Activated gamma-delta T cell treated with Interleukin-2 at 50 U/mL for 16 hours (primary cell): ENCODE results near the gene GSS.

Experiments used
- DNase-seq: peaks from one replicate; pipeline ENCODE4 v3.0.0-alpha.2; 2020

GSS gene

GRCh38 chr20:34955231-34956040, at the start of gene GSS, which contains the start of gene MYH7B:
Gene GSS (minus strand): TSS chr20:34955806. CDS start chr20:34951852, 3,954 bp downstream.
Gene MYH7B (plus strand): TSS chr20:34955868. CDS start chr20:34978006, 22,138 bp downstream.
- peak; percentile 97 for DNase-seq

- no peak for DNase-seq
These were observed 49.3 kb upstream of the GSS start for GRCh38 chr20:35004749-35005462.

GRCh38 chr20:35004051-35004725, 48.6 kb upstream of the GSS start:
- no peak for DNase-seq

GRCh38 chr20:35003211-35004031, 47.8 kb upstream of the GSS start:
- DNase-seq: no peak

- no peak for DNase-seq
These were observed 47.0 kb upstream of the GSS start for GRCh38 chr20:35002426-35003210.

GRCh38 chr20:35001596-35002362, 46.2 kb upstream of the GSS start:
- DNase-seq: no peak

- DNase-seq: no peak
These were observed 45.5 kb upstream of the GSS start for GRCh38 chr20:35000922-35001595.

- DNase-seq: no peak
These were observed 44.8 kb upstream of the GSS start for GRCh38 chr20:35000311-35000921.

GRCh38 chr20:34999782-35000181, 44.2 kb upstream of the GSS start:
- DNase-seq: no peak

- DNase-seq: no peak
These were observed 43.4 kb upstream of the GSS start for GRCh38 chr20:34999021-34999451.

GRCh38 chr20:34998331-34998950, 42.8 kb upstream of the GSS start:
- DNase-seq: no peak

- DNase-seq: no peak
These were observed 42.2 kb upstream of the GSS start for GRCh38 chr20:34997774-34998173.

- DNase-seq: no peak
These were observed 41.5 kb upstream of the GSS start for GRCh38 chr20:34997131-34997561.

- DNase-seq: no peak
These were observed 40.8 kb upstream of the GSS start for GRCh38 chr20:34996243-34997028.

GRCh38 chr20:34995696-34996095, 40.1 kb upstream of the GSS start:
- DNase-seq: no peak

- DNase-seq: no peak
These were observed 39.6 kb upstream of the GSS start for GRCh38 chr20:34995192-34995591.

GRCh38 chr20:34994509-34995131, 39.0 kb upstream of the GSS start:
- DNase-seq: no peak

- no peak for DNase-seq
These were observed 38.4 kb upstream of the GSS start for GRCh38 chr20:34993941-34994508.
